GM21390 (cell line): ENCODE results near the gene EPN2.

Experiments
- ATAC-seq: cut with Tn5 transposase; IDR thresholded peaks from one replicate; pipeline ENCODE4 v1.9.1; 2021; ENCODE audit not compliant: unreplicated experiment

EPN2 gene

GRCh38 chr17:19328441-19329061, 91.4 kb downstream of the EPN2 start:
- ATAC-seq, result no peak

DNA sequence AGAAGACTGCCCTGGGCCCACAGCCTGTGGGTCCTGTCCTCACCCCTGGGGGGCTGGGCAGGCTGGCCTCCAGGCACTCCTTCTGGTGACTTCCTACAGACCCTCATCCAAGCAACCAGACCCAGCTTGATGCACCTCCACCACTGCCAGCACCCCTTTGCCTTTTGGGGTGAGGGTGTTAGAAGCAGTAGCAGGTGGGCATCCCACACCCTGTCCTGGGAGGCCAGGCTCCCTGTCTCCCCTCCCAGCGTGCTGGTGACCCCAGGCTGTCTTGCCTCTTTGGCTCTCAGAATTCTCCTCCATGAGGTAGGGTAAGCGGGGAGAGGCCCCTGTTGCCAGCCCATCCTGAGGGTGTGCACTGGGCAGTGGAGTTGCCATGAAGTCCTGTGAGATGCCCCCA, 92.0 kb downstream of the EPN2 start:
- no peak for ATAC-seq

DNA sequence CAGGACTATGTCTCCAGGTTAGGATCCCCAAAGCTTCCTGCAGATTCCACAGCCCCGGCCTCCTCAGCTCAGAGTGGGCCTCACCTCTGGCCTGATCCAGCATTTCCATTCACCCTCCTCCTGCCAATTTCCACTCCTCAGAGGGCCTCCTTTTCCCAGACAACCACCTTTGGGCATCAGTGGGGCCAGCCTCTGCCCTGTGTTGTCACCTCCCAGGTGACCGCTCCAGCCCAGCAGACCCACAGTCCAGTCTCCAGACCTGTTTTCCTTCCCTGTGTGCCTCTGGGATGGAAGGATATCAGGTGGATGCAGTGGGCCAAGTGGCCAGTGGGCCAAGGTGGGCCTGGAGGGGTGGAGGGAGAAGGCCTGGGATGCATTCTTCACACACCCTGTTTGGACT, 92.7 kb downstream of the EPN2 start:
- no peak for ATAC-seq

GRCh38 chr17:19330271-19330670, 93.1 kb downstream of the EPN2 start:
- no peak for ATAC-seq

DNA sequence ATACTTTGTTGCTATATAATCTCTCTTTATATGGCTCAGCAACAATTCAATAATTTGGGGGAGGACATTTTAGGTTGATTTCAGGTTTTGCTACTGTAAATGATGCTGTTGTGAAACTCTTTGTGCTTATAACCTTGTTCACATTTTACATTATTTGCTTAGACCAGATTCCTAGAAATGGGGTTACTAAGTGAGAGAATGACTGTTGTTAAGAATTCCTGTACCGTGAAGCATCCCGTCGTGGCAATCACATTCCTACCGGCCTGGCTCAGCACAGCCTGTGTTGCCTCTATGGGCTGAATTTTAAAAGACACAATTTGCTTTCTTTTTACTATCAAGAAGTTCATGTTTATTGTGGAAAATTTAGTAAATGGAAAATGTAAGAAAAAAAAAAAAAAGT, 94.0 kb downstream of the EPN2 start:
- ATAC-seq, result no peak

GRCh38 chr17:19331543-19332245, 94.5 kb downstream of the EPN2 start:
- no peak for ATAC-seq

DNA sequence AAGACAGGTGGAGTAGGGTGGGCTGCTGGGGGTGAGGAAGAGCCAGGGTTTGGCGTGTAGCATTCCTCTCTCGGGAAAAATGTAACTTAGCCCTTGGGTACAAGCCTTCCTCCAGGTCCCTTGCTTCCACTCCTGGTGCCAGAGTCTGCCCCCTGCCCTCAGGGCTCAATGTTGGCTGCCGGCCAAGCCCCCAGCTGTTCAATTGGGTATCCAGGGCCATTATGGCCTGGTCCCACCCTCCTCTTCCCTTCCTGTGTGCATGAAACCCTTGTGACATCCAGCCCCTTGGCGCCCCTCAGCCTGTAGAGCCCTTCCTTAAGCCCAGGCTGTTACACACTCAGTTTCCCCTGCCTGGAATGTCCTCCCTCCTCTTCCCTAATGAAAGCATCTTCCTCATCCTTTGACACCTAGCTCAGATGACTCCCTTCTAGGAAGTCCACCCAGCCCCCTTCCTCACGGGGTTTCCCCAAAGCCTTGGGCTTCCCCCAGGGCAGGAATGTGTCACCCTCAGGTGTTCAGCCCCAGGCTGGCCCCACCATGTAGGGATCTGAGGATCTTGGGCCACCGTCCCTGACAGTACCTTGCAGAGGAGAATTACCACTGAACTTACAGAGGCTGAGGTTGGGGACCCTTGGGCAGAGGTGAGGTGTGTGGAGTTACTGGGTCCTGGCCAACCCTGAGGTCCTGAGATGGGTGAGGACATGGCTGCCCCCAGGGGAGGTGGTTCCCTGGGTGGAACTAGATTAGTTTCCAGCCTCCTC, 95.4 kb downstream of the EPN2 start:
- no peak for ATAC-seq

DNA sequence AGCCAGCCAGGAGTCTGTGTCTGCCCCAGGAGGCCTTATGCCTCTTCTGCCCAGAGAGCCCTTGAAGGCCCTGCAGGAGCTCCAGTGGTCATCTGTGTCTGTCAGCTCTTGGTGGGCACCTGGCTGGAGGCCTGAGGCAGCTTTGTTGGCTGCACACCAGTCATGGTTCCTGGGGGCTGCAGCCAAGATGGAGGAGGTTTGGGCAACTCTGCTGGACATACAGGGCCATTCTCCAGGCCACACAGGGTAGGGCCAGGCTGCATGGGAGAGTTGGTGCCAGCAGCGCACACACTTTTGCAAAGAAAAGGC, 95.9 kb downstream of the EPN2 start:
- ATAC-seq, result no peak

GRCh38 chr17:19333736-19334290, 96.6 kb downstream of the EPN2 start:
- ATAC-seq, result no peak

DNA sequence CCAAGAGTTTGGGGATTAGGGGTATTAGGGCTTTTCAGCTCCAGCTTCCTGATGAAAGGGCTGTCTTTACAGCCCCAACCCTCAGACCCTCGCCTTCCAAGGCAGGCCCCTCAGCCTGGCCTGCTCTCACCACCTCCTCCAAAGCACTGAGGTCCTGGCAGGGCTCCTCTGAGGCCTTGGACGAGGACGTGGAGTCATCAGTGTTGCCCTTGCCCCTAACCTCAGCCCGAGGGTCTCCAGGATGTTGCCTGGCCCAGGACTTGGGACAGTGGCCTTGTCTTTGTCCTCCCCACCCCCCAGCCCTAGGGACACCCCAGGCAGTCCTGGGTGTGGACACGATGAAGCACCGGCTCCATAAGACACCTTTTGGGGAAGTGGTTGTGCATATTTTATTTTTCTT, 97.2 kb downstream of the EPN2 start:
- ATAC-seq, result no peak

DNA sequence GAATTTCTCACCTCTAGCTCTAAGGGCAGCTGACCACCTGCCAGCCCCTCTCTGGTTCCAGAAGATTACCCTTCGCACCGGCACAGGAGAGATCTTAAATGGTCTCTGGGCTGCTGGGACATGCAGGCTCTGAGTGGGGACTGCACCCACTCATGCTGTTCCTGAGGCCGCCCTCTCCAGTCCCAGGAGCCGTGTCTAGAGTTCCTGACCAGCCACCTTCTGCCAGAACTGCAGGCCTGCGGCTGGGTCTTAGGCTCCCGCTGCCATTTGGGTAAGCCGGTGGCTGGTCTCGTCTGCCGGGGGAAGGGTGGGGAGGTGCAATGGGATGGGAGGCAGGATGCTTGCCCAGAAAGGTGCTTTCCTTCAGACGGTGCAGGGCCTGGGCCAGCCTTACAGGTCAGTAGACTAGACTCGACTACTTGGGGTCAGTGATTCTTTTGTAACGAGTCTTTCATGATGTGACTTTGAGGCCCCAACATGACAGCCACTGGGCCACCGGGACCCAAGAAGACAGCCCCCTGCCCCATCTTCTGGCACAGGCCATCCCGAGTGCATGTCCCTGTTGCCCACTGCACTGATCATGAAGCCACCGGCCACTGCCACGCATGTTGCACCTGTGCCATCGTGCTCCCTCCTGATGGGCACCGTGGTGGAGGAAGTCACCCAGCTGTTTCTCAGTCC, 98.9 kb downstream of the EPN2 start:
- ATAC-seq, result no peak

- ATAC-seq, result no peak
Observed at GRCh38 chr17:19336938-19337711, 100.0 kb downstream of the EPN2 start.

DNA sequence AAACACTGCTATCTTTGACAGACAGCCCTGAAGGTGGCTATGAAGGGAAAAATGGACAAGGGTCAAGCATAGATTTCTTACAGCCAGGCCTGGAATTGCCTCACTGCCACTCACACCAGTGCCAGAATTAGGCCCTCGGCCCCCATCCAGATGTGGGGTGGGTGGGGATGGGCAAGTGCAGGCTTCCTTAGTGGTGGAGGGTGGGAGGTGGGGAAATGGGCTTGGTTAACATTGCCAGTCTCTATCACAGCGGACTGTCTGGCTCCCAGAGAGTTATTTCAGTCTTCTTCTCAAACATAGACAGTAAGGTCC, 100.5 kb downstream of the EPN2 start:
- ATAC-seq, result no peak

DNA sequence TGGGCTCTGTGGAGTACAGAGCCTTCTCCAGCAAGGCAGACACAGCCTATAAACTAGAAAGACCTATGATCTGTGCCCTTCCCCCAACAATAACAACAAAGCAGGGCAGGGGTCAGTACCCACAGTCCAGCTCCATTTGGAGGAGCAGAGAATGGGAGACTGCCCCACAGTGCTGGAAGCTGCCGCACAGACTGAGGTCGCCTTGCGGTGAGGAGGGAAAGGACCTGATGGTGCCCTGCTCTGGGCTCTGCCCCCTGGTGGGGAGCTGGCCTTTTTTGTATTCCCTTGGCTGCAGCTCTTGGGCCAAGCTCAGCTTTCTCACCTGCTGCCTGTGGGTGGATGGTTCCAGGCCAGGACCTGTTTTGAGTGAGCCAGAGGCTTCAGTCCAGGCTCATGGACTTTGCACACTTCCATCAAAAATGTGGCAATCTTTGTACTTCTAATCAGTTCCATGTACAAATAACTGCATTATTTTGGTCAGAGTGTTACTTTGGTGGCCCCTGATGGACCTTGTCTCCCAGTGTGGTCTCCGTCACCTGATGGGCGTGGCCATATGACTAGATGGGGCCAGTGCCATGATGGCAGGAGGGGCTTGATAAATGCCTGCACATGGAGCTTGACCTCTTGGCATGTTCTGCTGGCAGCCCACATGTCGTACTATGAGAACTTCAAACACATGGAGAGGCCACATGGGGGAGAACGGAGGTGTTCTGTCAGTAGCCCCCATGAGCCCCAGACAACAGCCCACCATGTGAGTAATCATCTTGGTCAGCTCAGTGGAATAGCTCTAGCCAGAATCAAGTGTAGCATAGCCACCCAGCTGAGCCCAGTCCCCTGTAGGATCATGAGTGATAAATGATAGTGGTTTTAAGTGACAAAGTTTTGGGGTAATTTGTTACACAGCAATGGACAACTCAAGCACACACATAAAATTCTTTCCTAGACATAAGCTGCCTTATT, 101.1 kb downstream of the EPN2 start:
- ATAC-seq, result no peak

DNA sequence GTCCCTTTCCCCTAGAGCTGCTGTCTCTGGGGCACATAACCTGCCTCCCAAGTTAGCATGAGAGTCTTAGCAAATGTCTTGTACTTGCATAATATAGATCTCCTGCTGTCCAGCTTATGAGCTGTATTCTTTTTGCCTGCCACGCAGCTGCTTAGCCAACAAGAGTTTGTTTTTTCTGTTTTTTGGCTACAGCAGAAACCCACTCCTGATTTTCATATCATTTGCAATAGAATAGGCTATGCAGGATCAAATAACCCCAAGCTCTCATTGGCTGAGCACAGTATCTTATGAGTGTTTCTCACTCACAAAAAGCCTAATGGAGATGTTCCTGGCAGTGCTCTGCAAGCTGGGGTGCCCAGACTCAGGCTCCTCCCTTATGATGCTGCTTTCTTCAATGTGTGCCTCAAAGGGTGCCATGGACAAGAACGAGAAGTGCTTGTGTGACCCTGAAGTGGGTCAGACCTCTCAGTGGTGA, 102.2 kb downstream of the EPN2 start:
- no peak for ATAC-seq

- ATAC-seq, result no peak
Observed at GRCh38 chr17:19341211-19341631, 104.1 kb downstream of the EPN2 start.

GRCh38 chr17:19341641-19342610, 104.8 kb downstream of the EPN2 start:
- ATAC-seq, result no peak

GRCh38 chr17:19342611-19343255, 105.6 kb downstream of the EPN2 start:
- ATAC-seq, result no peak
